Skin of body (tissue), 2 donors: ENCODE data around the gene ATP6V1F. TPM values are rescaled to one million over a fixed set of nuclear protein-coding genes. Genes with fewer than 3 reads are reported as not detected.

Experiments
- DNase-seq: peaks from one replicate; lab custom pipeline; 2025; lab: John Stamatoyannopoulos, UW
- total RNA-seq: library from RNA; depleted of rRNA; stranded (reverse); fragments of >200 nt; gene quantifications from one replicate; pipeline ENCODE4 v1.2.3, GENCODE V29; 2014

The ATP6V1F gene
- total RNA-seq, 1 donor from 2014 or later: 48.0 TPM

DNA sequence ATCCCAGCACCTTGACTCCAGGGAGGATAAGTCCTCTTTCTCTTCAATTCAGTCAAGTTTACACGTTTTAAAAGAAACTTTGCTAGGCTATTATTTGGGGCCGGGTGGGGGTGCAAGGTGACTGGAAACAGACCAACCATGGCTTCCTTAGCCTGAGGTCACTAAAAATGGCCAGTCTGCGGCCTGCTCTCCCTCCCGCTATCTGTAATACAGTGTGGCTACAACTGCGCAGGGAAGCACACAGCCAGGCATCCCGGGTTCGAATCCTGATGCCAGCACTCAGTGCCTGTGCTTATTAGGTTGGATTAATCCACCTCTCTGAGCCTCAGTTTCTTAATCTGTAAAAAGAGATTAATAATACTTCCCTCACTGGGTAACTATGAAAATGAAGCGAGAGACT lies 19.5 kb downstream of the ATP6V1F start:
- DNase-seq: no peak

DNA sequence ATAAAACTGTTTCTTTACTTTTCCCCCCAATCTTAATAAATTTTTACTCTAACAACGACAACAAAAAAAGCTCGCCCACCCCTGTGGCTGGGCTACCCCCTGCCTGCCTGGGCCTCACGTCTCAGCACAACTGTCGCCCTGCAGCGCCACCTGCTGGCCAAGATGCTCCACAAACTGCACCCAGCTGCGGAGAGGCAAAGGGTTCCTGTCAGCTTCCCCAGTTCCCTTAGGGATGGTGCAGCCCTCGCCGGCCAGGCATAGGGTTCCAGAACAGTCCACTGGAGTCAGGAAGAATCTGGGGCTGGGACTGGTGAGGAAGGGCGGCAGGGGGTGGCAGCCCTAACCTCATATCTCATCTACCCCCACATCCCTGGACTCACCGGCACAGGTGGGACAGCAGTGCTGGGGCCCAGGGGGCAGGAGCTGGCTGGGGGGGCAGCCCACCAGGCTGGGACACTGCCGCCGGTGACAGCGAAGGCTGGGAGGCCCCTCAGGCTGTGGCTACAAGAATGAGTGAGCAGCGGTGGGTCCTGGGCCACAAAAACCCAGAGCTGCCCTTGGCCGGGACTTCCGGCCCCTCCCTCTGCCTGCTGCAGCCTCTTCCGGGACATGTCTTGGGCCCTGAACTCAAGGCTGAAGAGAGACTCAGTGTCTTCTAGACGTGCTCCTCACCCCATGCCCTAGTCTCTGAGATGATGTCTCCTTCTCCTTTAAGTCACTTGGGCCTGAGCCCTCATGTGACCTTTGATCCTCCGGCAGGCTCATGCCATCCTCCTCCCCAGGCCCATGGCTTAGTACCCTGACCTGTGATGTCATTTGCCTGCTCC lies 21.2 kb downstream of the ATP6V1F start:
- peak; percentile 32 for DNase-seq

DNA sequence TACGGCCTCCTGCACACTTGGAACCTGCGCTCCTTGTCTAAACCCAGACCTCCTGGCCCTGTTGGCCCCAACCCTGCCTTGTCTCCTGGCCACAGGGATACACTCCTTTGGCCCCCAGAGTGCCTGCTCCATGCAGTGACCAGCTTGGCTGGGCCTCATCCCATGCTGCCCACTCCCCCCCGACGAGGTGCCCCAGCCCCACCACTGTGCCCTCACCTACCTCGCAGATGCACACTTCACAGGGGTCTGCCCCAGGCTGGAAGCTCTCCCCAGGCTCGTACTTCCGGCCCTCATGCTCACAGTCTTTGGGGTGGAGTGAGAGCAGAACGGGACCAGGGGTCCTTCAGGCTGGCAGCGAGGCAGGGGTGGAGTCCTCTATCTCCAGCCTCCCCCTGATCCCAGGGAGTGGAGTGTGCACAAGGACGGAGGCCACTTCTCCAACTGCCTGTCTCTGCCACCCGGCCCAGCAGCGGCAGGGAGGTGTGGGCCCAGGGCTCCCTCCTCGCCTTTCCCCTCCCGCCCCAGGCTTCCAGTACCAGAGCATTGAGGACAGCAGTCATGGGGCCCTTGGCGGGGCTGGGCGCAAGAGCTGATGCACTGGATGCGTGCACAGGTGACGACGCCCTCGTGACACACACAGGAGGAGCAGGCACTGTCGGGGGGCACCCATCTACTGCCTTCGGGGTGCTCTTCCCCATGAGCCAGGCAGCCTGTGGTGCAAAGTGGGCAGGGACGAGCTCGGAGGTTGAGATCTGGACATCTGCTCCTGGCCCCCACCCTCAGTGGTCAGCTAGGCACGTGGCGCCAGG lies 22.1 kb downstream of the ATP6V1F start:
- no peak for DNase-seq

DNA sequence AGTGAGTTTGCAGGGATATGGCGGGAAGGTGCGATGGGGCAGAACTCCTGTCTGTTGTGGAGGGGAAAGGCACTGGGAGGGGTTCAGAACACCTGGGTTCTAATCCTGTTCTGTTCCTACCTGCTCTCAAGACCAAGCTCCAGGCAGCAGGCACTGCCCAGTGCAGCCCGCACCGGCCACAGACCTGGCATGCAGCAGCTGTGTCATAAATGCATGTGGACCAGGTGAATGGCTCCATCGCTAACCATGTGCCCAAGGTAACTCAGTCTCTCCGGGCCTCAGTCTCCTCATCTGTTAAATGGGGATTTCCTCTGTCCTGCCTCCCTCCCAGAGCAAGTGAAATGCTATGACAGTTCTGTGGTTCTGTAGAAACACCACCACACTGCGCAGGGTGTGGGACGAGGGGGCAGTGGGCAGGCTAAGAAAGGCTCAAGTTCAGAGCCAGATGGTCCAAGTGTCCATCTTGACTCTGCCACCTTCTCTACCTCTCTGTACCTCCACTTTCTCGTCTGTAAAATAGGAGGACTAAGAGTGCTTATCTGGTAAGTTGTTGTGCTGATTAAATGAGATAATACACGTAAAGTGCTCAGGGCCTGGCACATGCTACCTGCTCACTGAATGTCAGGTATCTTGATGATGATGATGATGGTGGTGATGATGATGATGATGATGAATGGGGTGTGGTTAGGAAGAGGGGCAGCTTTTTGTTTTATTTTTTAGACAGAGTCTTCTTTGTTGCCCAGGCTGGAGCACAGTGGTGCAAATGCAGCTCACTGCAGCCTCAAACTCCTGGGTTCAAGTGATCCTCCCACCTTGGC lies 22.9 kb downstream of the ATP6V1F start:
- DNase-seq: no peak

DNA sequence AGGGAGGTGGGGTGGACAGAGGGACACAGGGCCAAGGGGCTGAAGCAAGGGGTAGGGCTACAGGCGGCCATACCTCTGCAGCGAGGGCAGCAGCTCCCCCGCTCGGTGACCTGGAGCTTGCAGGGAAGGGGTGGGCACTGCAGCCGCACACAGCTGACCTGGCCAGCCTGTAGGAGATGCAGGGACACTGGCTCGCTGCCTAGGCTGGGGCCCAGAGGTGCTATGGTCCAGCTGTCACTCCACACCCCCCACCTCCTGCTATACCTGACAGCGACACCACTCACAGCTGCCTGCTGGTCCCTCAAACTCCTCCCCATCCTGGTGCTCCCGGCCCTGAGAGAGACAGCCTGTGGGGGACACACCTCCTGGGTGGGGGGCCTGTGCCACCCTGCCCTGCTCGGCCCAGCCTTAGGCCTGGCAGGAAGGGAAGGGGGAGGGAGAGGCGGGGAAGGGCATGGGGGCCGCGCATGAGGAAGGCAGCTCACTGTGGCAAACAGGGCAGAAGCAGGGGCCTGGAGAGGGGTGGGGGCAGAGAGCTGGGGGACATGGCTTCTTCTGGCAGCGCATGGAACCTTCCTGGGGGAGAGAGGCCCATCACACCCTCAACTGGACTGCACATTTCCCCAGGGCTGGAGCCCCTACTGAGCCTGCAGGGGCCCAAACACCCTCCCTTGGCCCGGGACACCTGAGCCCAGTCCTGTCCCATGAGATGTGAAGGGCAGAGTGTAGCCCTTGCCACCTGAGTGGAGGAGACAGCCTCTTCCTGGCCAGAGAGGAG lies 23.9 kb downstream of the ATP6V1F start:
- no peak for DNase-seq

DNA sequence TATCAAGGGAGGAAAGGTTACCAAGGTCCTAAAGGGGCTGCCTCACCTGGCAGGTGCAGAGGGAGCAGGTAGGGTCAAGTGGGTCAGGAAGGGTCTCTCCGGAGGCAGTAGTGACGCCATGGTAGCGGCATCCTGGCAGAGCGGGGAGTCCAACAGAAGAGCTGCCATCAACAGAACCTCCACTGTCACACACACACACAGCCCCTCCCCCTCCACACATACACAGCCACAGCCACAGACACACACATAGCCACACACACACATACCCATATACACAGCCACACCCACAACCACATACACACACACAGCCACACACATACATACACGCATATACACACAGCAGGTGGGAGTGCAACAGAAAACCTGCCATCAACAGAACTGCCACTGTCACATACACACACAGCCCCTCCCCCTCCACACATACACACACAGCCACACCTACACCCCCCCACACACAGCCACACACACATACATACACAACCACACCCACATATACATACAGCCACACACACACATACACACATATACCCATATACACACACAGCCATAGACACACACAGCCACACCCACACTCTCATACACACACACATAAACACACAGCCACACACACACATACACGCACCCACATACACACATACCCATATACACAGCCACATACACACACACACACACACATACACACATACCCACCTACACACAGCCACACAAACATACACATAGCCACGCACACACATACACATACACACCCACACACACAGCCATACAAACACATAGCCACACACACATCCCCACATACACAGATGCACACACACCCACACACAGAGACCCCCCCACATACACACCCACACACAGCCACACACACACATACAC lies 24.7 kb downstream of the ATP6V1F start:
- no peak for DNase-seq

DNA sequence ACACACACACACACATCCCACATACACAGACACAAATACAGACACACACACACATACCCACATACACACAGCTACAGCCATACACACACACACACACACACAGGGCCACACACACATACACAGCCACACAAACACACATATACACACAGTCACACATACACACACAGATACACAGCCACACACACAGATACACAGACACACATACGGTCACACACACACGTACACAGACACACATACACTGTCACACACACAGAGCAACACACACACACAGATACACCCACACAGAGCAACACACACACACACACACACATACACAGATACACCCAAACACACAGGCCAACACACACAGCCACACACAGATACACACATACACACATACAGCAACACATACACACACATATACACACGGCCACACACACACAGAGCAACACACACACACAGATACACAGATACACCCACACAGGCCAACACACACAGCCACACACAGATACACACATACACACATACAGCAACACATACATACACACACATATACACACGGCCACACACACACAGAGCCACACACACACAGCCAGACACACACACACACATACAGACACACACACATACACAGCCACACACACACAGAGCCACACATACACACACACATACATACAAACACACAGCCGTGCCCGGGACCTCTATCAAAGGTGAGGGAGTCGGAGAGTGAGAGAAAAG lies 25.5 kb downstream of the ATP6V1F start:
- no peak for DNase-seq

DNA sequence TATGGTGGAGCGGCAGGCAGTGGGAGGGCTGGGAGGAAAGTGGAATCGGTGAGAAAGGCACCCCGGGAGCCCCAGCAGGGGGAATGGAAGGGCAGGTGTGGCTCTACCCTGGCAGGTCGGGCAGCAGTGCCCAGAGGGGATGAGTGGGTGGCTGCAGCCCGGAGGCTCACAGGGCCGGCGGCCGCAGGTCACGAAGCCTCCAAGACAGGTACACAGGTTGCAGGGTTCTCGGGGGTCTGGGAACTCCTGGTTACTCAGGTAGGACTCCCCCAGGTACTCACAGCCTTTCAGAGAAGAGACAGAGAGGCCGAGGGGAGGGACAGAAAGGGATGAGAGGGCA lies 26.1 kb downstream of the ATP6V1F start:
- DNase-seq: no peak

DNA sequence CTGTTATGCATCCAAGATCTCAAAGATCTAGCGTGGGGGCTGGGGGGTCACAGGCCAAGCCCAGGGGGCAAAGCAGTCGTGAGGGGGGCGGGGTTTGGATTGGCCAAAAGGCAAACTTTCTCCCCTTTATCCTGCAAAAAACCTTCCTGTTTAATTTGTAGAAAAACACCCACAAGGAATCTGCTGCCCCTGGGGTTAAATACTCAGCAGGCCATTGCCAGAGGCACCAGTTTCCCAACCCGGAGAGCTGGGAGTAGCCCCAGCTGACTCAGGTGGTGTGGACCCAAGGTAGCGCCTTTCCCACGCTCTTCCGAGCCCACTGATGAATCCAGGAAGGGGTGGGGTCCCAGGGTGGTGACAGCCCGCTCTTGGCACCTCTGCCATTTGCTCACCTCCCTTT lies 26.5 kb downstream of the ATP6V1F start:
- DNase-seq: no peak

DNA sequence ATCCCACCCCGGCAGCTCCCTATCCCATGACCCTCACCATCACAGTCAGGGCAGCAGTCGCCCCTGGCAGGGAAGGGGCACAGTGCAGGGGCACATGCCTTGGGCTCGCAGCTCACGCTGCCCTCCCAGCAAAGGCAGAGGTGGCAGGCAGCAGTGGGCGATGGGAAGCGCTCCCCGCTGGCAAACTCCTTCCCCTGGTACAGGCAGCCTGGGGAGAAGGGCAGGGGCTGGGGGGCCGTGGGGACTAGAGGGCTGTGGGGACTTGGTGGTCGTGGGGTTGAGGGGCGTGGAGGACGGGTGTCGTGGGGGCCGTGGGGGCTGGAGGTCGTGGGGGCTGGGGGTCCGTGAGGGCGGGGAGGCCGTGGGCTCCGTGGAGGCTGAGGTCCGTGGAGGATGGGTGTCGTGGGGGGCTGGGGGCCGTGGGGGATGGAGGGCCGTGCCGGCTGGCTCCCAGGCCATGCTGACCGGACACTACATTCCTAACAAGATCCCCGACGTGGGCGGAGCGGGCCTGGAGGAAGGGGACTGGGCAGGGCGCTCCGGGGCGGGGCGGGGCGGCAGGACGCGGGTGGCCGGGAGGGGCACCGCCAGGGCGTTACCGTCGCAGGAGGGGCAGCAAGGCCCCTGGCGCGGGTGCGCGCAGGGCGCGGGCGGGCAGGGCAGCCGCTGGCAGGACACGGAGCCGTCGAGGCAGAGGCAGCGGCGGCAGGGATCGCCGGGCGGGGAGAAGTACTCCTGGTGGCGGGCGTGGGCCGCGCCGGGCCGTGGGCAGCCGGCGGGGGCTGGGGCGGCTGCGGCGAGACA lies 27.9 kb downstream of the ATP6V1F start:
- no peak for DNase-seq

DNA sequence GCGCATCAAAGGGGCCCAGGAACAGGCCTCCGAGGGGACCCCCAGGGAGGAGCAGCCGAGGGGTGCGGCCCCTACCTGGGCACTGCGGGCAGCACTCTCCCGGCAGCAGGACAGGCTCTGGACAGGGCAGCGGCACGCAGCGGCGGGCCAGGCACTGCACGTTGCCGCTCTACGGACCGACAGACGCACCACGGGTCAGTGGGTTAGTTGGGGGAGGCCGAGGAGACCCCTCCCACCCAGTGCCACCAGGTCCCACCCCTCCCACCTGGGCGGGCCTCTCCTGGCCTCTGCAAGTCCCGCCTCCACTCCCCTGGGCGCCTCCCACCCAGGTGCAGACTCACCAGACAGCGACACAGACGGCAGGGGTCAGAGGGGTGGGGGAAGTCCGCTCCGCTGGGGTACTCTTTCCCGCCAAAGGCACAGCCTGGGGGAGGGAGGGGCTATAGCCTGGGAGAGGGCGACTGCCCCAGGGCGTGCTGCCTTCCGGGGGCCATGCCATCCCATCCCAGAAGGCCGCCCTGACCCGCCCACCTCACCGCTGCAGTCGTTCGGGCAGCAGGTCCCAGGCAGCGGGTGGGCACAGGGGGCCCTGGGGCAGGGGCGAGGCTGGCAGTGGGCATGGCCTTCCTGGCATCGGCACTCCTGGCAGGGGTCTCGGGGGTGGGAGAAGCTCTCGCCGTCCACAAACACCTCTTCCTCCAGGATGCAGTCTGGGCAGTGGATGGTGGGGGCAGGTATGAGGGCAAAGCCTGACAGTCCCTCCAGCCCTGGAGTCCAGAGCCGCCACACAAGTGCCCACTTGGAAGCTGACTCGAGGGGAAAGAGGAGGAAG lies 28.7 kb downstream of the ATP6V1F start:
- no peak for DNase-seq

DNA sequence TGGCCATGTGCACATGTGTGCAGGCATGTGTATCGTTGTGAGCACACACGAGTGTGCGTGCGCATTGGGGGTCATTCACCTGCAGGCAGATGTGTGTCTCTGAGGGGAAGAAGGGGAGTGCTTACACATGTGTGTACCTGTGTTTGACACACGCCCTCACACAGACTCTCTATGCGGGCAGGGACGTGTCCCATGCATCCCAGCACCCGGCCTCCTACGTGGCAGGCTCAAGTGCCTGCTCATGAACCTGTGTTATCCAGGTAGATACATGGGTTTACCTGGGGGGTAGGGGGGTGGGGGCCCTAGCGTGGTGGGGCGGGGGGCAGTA lies 29.2 kb downstream of the ATP6V1F start:
- no peak for DNase-seq

DNA sequence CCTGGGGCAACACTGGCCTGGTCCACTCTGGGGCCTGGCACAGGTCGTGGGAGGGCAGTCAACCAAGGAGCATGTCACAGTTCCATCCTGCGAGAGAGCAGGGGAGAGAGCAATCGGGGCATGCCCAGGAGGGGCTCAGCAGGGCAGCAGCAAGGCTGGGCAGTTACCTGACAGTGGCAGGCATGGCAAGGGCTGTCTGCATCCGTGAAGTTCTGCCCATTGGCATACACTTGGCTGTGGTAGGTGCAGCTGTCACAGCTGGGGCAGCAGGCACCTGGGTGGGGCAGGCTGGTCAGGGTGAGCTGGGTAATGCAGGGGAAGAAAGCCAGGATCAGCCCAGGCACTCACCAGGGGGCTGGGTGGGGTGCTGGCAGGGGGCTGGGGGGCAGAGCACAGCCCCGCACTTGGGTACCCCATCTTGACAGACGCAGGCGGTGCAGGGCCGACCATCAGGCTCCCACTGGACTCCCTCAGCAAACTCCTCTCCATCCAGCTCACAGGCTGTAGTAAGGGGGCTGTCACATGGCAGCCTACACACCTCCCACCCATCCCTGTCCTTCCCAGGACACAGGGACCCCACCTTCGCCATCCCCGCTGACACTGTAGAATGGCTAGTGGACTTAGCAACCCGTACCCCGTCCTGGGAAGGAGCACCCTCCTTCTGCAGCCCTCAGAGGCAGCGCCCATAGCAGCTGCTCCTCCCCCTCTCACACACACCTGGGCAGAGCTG lies 30.0 kb downstream of the ATP6V1F start:
- DNase-seq: no peak

DNA sequence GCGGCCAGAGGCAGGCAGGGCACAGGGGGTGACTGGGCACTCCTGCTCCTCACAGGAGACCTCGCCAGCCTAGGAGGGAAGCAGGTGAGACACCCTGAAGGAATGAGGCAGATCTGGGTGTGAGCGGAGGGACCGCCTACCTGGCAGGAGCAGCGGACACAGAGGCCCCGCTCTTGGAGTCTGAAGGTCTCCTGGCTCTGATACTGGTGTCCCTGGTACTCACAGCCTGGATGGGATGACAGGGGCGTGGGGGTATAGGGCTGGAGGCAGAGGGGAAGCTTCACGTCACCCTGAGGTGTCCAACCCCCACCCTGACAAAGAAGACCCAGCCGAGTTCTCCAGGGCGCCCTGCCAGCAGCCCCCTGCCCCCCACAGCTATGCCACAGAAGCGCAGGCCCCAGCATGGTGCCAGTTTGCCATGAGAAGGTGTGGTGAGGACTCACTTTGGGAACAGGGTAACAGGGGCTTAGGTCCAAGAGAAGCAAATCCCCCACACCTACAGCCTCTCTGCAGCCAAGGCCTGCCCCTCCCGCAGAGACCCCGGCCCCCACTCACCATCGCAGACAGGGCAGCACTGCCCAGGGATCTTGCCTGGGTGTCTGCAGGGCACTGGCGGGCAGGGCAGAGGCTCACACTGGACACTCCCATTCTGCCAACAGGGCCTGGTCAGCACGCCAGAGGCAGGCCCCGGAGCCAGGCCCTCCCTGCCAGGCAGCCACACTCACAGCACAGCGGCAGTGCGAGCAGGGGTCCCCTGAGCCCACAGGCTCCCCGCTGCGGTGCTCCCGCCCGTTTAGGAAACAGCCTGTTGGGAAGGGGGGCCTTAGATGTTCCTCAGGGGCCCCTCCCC lies 30.8 kb downstream of the ATP6V1F start:
- no peak for DNase-seq

DNA sequence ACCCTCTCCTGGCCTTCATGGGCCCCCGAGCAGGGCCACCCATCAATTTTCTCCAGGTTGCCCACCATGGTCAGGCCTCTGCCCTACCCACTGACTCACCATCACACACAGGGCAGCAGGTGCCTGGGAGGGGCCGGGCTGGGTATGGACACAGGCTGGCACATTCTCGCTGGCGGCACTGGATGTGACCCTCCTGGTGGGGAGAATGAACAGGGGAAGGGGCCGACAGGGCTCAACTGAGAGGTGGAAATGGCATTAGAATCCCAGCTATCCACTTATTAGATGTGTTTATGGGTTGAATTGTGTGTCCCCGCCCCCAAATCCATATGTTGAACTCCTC lies 31.4 kb downstream of the ATP6V1F start:
- no peak for DNase-seq

DNA sequence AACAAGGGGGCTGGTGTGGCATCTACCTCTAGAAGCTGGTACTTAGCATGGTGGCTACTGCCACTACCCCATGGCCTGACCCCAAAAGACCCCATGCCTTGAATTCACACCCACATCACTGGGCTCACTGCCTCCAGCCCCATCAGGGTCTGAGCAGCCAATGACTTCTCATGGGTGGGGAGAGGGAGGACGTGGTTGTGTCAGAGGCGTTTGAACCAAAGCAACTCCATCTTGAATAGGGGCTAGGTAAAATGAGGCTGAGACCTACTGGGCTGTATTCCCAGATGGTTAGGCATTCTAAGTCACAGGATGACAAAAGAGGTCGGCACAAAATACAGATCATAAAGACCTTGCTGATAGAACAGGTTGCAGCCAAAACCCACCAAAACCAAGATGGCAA lies 32.7 kb downstream of the ATP6V1F start:
- no peak for DNase-seq
